Right lobe of liver (tissue), 4 donors: ENCODE data around the gene HTRA2.

Experiments used
- CTCF ChIP-seq, 4 donors: fragments of 200-600 bp in 3 of 4; fragments of 450-650 bp in 1 of 4; IDR thresholded peaks; one replicate each; pipeline versions ENCODE4 v1.5.1 to v1.8.0; 2016 to 2022; ENCODE audit warnings: antibody characterized with exemption in 4 of 4, mild to moderate bottlenecking in 2 of 4
- POLR2A ChIP-seq: fragments of 450-650 bp; IDR thresholded peaks from one replicate; pipeline ENCODE4 v1.6.1; 2017; ENCODE audit warnings: antibody characterized with exemption, mild to moderate bottlenecking
- donor health status: DM: no; HTN: no; CAD: no.
- donor health status: DM: no; HTN: no; CAD: no.
- donor health status: DM: no; HTN: yes; CAD: no.

- no peak for TF ChIP-seq CTCF (IDR thresholded peaks at IDR 0.05)
- TF ChIP-seq POLR2A = no peak
These were observed 5.7 kb upstream of the HTRA2 start for GRCh38 chr2:74524005-74524404.
